Keratinocyte (primary cell): ENCODE data around the gene GYG2.

Source experiments
- CTCF ChIP-seq, 3 experiments: IDR thresholded peaks in 1 of 3; conservative IDR thresholded peaks in 1 of 3; optimal IDR thresholded peaks in 1 of 3; 2 replicates in 2 of 3; 3 replicates in 1 of 3; pipeline versions ENCODE3 to v1.5.1; 2011; ENCODE audit warnings: low read length in 3 of 3, mild to moderate bottlenecking in 3 of 3, moderate library complexity in 2 of 3, control low read depth in 1 of 3, inconsistent platforms in 1 of 3; ENCODE audit not compliant: insufficient read depth in 2 of 3; ENCODE audit errors: extremely low read depth in 1 of 3
- EZH2 ChIP-seq: IDR thresholded peaks from one replicate; pipeline ENCODE4 v1.6.1; 2012; ENCODE audit warnings: inconsistent platforms, mild to moderate bottlenecking, low read length, moderate library complexity

- TF ChIP-seq CTCF (optimal IDR thresholded peaks at IDR 0.05 in 1 of 3, IDR thresholded peaks at IDR 0.05 in 1 of 3, conservative IDR thresholded peaks at IDR 0.05 in 1 of 3; ENCODE audit: extremely low read depth in 1 of 3, insufficient read depth in 2 of 3, low read length in 3 of 3) (no peak), EZH2 (no peak)
Observed at GRCh38 chrX:2878563-2878962, 49.8 kb downstream of the GYG2 start.
